GM19025 (cell line): ENCODE measurements around the gene EIF2S2.

Experiments used
- ATAC-seq: cut with Tn5 transposase; IDR thresholded peaks from one replicate; pipeline ENCODE4 v1.9.1; 2021; ENCODE audit warnings: mild to moderate bottlenecking, low read depth, moderate library complexity; ENCODE audit not compliant: unreplicated experiment

EIF2S2 gene

GRCh38 chr20:34090645-34091044 lies 21.4 kb downstream of the EIF2S2 start:
- no peak for ATAC-seq

- ATAC-seq = no peak
These were observed 22.2 kb downstream of the EIF2S2 start for GRCh38 chr20:34089655-34090345.

DNA sequence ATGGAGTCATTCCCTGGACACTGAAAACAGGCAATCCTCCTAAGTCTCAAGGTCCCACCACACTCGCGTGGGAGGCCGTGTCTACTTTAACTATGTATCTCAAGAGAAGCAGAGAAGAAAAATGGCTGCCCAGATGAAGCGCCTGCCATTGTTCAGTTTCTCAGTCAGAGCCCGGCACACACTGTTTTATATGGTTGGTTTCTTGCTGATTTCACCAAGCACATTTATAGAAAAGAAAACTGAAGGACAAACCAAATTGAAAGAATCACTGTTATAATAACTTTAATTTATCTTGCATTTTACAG lies 22.9 kb downstream of the EIF2S2 start:
- no peak for ATAC-seq

DNA sequence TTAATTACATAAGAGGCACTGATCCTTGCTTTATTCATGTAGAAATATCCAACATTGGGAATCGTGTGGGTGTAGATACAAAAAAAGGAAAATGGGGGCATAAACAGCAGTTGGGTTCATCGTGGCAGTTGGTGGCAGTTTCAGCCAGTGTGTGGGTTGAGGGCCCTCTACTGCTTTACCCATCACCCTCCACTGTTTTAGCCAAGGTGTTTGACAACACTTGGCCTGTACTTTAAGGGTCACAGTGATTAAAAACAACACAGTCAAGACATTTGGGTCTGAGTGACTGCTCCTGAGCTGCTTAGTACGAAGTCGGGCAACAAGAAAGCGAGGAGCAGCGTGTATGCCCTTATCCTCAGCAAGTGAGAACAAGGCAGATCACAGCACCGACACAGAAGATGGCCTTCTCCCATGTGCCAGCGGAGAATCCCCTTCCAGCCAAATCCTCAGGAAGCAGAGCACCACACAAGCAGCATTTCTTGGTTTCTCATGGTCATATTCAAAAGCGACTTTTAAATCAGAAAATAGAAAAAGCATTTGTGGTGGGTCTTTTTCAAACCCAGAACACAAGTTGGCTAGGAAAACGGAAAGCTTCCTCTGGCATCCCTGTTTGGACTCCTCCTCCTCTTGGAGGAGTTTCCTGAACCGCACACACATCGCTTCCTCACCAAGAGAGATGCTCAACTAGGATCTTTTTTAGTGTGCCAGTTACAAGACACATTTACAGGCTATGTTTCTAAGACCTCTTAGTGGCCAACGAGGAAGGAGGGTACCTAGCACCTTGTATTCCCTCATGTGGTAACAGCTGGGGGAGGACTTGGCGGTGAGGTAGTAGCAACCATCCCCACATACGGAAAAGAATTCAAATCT lies 23.5 kb downstream of the EIF2S2 start:
- ATAC-seq = no peak

DNA sequence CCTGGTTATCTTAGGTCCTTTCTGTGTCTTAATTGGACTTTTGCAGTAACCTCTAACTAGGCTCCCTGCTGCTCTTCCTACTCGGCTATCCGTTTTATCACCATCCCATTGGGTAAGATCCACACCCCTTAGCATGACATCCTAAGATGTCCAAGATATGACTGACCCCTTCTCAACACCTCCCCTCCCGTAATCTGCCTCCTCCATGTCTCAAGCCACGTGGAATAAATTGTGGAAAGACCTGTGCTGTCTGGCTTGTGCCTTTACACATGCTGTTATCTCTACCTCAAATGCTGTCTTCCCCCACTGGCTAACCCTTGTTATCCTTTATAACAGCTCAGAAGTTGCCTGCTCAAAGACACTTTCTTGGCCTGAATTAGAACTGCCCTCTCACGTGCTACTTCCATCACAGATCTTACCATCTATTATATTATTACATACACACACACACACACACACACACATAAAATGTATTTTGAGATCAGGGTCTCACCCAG lies 26.5 kb downstream of the EIF2S2 start:
- ATAC-seq = no peak

- ATAC-seq = no peak
These were observed 27.7 kb downstream of the EIF2S2 start for GRCh38 chr20:34084227-34084923.

GRCh38 chr20:34083781-34084180 lies 28.3 kb downstream of the EIF2S2 start:
- ATAC-seq = no peak

- ATAC-seq = no peak
These were observed 28.9 kb downstream of the EIF2S2 start for GRCh38 chr20:34083137-34083536.

- ATAC-seq = no peak
These were observed 29.7 kb downstream of the EIF2S2 start for GRCh38 chr20:34082232-34082887.

DNA sequence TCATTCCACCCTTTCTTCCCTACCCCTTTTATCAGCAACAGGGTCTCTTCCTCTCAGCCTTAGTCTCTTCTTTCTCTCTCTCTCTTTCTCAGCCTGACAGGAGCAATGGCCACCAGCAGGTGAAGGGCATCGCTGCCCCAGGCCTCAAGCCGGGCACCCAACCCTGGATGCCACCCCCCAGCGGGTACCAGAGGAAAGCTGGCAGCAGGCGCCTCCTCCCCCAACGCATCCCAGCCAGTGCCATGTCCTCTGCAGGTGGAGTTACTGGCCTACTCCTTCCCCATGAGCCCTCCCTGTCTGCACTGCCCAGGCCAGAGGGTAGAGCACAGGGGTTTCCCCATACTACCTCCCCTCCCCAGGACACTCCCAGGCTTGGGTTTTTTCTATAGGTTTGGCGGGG lies 32.2 kb downstream of the EIF2S2 start:
- no peak for ATAC-seq

DNA sequence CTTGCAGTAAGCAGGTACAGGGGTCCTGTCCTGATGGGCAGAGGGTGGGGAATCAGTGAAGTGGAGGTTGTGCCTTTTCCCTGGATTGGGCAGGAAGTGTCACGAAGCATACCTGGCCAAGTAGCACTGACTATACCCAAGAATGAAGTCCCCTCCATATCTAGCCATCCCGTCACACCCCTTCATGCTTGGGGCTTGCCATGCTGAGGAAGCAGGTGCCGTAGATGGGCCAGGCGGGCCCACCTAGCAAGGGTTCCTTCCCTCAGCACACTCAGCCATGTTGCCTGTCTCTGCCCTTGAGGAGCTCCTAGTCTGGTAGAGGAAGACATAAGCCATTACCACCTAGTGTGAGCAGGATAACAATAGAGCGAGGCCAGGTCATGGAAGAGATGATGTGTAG lies 33.5 kb downstream of the EIF2S2 start:
- ATAC-seq = no peak

DNA sequence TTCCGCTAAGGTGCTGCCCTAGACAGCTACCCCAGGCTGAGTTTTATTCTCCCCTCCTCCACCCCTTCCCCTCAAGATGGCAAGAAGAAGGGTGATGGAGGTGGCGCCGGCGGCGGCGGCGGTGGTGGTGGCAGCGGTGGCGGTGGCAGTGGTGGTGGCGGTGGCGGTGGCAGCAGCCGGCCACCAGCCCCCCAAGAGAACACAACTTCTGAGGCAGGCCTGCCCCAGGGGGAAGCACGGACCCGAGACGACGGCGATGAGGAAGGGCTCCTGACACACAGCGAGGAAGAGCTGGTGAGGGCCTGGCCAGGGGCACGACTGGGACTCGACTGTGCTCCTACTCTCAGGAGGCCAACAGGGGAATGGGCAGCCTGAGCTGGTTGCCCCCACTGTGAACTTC lies 35.1 kb downstream of the EIF2S2 start:
- ATAC-seq = no peak

DNA sequence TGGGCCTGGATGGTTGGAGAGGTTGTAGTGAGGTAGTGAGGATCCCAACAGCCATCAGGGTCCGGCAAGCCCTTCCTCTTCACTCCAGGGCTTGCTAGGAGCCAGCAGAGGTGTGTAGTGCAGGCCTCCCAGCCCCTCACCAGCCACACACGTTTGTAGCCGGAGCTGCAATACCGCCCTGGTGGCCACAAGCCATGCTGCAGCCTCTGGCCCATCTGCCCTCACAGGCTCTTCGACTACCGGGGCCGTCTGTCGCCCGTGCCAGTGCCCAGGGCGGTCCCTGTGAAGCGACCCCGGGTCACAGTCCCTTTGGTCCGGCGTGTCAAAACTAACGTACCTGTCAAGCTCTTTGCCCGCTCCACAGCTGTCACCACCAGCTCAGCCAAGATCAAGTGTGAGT lies 36.4 kb downstream of the EIF2S2 start:
- ATAC-seq = no peak

DNA sequence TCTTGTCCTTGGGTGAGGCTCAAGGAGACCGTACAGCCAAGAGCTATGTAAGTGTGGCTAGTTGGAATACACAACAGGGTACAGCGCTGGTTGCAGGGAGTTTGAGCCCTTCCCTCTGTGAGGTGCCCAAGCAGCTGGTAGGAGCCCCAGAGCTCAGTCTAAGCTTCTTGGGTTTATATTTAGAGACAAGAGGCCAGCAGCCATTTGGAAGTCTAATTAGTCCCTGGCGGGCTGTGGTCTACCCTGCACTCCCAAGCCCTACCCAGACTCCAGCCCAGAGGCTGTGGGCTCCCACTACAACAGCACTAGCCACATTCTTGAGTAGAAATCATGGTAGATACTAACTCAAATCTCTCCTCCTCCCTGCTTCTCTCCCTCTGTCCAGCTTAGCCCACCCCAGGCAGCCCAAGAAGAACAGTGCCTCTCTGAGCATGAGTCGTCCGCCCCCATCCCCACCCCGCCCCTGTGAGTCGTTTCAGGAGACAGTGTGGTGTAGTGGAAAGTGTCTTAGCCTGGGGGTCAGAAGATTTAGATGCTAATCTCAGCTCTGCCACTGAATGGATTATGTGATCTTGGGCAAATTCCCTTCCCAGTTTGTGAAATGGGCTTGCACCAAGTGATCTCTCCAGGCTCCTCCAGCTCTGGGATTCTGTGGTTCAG lies 37.8 kb downstream of the EIF2S2 start:
- ATAC-seq = no peak

GRCh38 chr20:34072778-34073177 lies 39.3 kb downstream of the EIF2S2 start:
- ATAC-seq = no peak

GRCh38 chr20:34072076-34072475 lies 40.0 kb downstream of the EIF2S2 start:
- no peak for ATAC-seq

DNA sequence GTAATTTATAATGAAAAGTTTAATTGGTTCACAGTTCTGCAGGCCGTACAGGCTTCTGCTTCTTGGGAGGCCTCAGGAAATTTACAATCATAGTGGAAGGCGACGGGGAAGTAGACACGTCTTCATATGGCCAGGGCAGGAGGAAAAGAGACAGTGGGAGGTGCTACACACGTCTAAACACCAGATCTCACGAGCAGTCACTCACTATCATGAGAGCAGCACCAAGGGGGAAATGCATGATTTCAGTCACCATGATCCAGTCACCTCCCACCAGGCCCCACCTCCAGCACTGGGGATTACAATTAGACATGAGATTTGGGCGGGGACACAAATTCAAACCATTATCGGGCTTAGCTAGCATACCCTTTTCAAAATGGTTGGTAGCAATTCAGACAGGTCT lies 41.2 kb downstream of the EIF2S2 start:
- no peak for ATAC-seq

GRCh38 chr20:34070079-34070439 lies 42.0 kb downstream of the EIF2S2 start:
- ATAC-seq = no peak

DNA sequence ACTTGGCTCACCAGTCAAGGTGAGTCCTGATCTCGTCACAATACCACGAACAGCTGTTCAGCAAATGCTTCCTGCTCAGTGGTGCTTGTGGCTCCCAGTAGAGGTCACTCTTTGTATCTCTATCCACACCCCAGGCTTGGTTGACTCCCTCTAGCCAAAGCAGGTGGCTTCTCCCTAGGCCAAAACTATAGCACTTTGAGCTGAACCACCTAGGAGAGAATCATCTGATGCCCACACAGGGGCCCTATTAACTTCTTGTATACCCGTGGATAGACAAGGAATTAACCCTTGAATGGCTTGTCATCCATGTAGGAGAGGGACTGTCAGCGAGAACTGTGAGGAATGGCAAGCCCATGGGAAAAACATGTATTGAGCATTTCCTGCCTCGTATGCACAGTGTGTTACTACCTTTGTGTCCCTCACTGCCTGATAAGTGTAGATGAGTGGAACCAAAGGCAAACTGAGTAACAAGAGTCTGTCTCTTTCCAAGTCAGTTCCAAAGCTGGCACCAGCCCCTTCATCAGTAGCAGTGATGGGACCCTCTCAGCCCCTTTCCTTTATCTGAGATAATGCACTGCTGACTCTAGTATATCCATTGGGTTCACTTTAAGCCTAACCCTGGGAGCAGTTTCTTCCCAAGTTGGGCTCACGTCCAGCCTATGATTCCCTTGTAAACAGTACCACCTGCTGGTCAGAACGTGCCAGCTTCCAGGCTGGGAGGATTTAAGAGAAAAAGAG lies 42.5 kb downstream of the EIF2S2 start:
- no peak for ATAC-seq

DNA sequence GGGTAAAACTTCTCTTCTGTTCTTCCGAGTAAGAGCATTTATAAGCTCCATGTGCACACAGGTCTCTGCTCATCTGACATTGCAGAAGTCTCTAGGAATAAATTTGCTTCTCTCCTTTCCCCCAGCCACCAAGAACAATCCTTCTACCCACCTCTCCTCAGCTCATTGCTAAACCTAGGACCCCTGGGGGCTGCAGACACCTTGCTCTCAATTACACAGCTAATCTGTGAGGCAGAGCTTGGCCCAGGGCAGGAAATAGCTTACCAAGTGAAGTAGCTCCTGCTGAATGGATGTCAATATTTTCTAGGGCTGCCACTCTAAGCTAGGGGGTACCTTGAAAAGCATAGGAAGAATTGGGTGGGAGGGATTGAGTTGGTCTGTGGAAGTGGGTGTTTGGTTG lies 44.0 kb downstream of the EIF2S2 start:
- ATAC-seq = no peak
